SK-N-SH treated with all-trans-retinoic acid at 6 μM for 48 hours (cell line): ENCODE measurements around the gene GIN1.

Source experiments
- ARNTL ChIP-seq: fragments of 450-650 bp; formaldehyde crosslinking; IDR thresholded peaks from 2 replicates; pipeline ENCODE4 v1.5.0; 2020; ENCODE audit warnings: low read depth, mild to moderate bottlenecking, moderate library complexity, borderline replicate concordance
- CSDC2 ChIP-seq: fragments of 250-450 bp; sonication (Bioruptor Pico); IDR thresholded peaks from 2 replicates; pipeline ENCODE4 v1.5.0; 2020; ENCODE audit warnings: mild to moderate bottlenecking, moderate library complexity

GRCh38 chr5:103151156-103151555 is 31.2 kb upstream of the GIN1 start:
- TF ChIP-seq ARNTL (no peak), CSDC2 (no peak)
